HCEC 1CT (cell line): ENCODE measurements around the gene HTRA3.
A peak's percentile ranks its signal among the peaks of the same experiment; 100 is the strongest.

Source experiments
- DNase-seq: peaks from one replicate; pipeline ENCODE4 v3.0.0-alpha.2; 2017

Gene HTRA3

GRCh38 chr4:8235224-8235623, 34.3 kb upstream of the HTRA3 start:
- no peak for DNase-seq

- DNase-seq = no peak
These were observed 33.9 kb upstream of the HTRA3 start for GRCh38 chr4:8235686-8236085.

- DNase-seq = no peak
These were observed 33.2 kb upstream of the HTRA3 start for GRCh38 chr4:8236106-8236919.

- DNase-seq = no peak
These were observed 32.7 kb upstream of the HTRA3 start for GRCh38 chr4:8236920-8237195.

GRCh38 chr4:8237256-8237989, 32.1 kb upstream of the HTRA3 start:
- DNase-seq = no peak

- no peak for DNase-seq
These were observed 31.5 kb upstream of the HTRA3 start for GRCh38 chr4:8238036-8238511.

GRCh38 chr4:8238515-8239053, 31.0 kb upstream of the HTRA3 start:
- no peak for DNase-seq

GRCh38 chr4:8239226-8239625, 30.3 kb upstream of the HTRA3 start:
- no peak for DNase-seq

GRCh38 chr4:8239661-8240060, 29.9 kb upstream of the HTRA3 start:
- DNase-seq = no peak

GRCh38 chr4:8240211-8241041, 29.1 kb upstream of the HTRA3 start:
- no peak for DNase-seq

- DNase-seq = no peak
These were observed 28.3 kb upstream of the HTRA3 start for GRCh38 chr4:8241211-8241779.

- peak; percentile 37 for DNase-seq
These were observed 27.5 kb upstream of the HTRA3 start for GRCh38 chr4:8241895-8242696.

GRCh38 chr4:8242782-8243560, 26.6 kb upstream of the HTRA3 start:
- no peak for DNase-seq

- DNase-seq = no peak
These were observed 25.4 kb upstream of the HTRA3 start for GRCh38 chr4:8244001-8244757.

- no peak for DNase-seq
These were observed 24.6 kb upstream of the HTRA3 start for GRCh38 chr4:8244931-8245460.

GRCh38 chr4:8245884-8246833, 23.4 kb upstream of the HTRA3 start:
- DNase-seq = no peak

- DNase-seq = no peak
These were observed 22.3 kb upstream of the HTRA3 start for GRCh38 chr4:8247047-8247930.

- DNase-seq = no peak
These were observed 21.5 kb upstream of the HTRA3 start for GRCh38 chr4:8248091-8248490.
